ENCODE results near the gene MLLT3. TPM values are rescaled to one million over a fixed set of nuclear protein-coding genes. Genes with fewer than 3 reads are reported as not detected.

Gene MLLT3
- total RNA-seq, 1 donor from 2014 or later = 39.1 TPM

DNA sequence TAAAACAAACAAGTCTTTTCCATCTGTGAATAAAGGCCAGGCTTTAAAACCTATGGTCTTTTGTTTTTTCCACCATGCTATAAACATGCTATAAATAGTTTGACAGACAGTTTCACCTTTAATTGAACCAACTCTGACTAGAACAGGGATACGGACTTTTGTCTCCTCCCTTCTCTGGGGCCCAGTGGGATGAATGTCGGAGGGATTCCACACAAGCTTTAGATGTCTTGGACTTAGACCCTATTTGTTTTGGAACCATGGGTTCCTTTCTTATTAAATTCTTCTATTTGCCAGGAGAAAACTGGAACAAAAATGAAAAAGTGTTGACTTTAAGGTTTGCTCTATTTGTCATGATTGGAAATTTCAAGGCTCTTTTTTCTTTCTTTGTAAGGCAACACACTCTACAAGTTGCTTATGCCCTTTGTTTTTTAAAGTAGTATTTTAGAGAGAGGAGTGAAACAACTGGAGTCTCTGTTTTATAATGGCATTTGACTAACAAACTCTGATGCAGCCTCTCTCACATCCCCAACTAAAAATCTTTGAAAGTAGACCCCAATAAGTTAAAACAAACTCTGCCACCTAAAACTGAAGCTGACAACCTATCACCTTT lies 145.3 kb downstream of the MLLT3 start:
- peak; percentile 50 for DNase-seq (ENCODE audit: low spot score)
- no peak overlapping the region for H3K9ac ChIP-seq
- no peaks in the 10 kb centered on the region for H3F3A ChIP-seq (ENCODE audit: low read depth)
- no peaks in the 10 kb centered on the region for H3K27me3 ChIP-seq
- no peaks in the 10 kb centered on the region for H3K27me3 Mint-ChIP-seq (ENCODE audit: insufficient read depth, low read depth)
- no peaks in the 10 kb centered on the region for H4K20me1 ChIP-seq (ENCODE audit: low read depth)
- H3K4me1 Mint-ChIP-seq = peaks cover 21% of the 10 kb centered on the region
- H3K27ac ChIP-seq = no peak overlapping the region
- TF ChIP-seq, protein P1, sequence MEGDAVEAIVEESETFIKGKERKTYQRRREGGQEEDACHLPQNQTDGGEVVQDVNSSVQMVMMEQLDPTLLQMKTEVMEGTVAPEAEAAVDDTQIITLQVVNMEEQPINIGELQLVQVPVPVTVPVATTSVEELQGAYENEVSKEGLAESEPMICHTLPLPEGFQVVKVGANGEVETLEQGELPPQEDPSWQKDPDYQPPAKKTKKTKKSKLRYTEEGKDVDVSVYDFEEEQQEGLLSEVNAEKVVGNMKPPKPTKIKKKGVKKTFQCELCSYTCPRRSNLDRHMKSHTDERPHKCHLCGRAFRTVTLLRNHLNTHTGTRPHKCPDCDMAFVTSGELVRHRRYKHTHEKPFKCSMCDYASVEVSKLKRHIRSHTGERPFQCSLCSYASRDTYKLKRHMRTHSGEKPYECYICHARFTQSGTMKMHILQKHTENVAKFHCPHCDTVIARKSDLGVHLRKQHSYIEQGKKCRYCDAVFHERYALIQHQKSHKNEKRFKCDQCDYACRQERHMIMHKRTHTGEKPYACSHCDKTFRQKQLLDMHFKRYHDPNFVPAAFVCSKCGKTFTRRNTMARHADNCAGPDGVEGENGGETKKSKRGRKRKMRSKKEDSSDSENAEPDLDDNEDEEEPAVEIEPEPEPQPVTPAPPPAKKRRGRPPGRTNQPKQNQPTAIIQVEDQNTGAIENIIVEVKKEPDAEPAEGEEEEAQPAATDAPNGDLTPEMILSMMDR (IDR thresholded peaks at IDR 0.05) = no peak
- TF ChIP-seq EZH2 (IDR thresholded peaks at IDR 0.05) (no peak), EZH2phosphoT487 (IDR thresholded peaks at IDR 0.05) (no peak)
- H3K36me3 Mint-ChIP-seq = no peaks in the 10 kb centered on the region
- no peaks in the 10 kb centered on the region for H3K36me3 ChIP-seq
- H3K4me2 ChIP-seq = peak overlapping the region; percentile 14
- no peaks in the 10 kb centered on the region for H3K9me3 ChIP-seq (ENCODE audit: low read depth)
- H3K4me1 ChIP-seq = peaks cover 14% of the 10 kb centered on the region
- no peak overlapping the region for H3K27ac Mint-ChIP-seq
- no peaks in the 10 kb centered on the region for H3K79me2 ChIP-seq (ENCODE audit: low read depth)
- H3K4me3 ChIP-seq = no peak overlapping the region
- no peak overlapping the region for H3K4me3 Mint-ChIP-seq
- H3K9me3 Mint-ChIP-seq = no peaks in the 10 kb centered on the region
- H2AFZ ChIP-seq (replicated peaks) = no peak overlapping the region

DNA sequence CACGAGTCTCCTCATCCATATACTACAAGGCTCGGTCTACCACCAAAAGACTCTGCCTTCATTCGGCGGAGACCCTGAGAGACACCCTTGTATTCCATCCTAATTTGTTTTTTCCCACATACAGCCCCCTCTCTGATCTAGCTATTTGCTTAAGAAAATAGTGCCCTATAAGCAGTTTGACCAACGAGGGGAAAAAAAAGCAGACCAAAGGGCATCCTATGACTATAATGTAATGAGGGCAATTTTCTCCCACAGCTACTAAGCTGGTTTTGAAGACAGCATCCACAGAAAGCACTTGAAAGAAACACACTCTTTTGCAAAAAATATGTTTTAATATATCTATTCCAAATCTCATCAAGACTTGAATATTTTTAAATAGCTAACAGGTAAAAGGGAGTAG lies 147.8 kb downstream of the MLLT3 start:
- Mint-ChIP-seq H3K4me1 (peaks cover 26% of the 10 kb centered on the region), H3K27ac (no peak overlapping the region), H3K9me3 (no peaks in the 10 kb centered on the region), H3K27me3 (ENCODE audit: insufficient read depth, low read depth) (no peaks in the 10 kb centered on the region), H3K4me3 (no peak overlapping the region), H3K36me3 (no peaks in the 10 kb centered on the region)
- no peaks in the 10 kb centered on the region for H3K9me3 ChIP-seq (ENCODE audit: low read depth)
- no peak overlapping the region for H3K9ac ChIP-seq
- no peaks in the 10 kb centered on the region for H3F3A ChIP-seq (ENCODE audit: low read depth)
- H3K36me3 ChIP-seq = no peaks in the 10 kb centered on the region
- DNase-seq (ENCODE audit: low spot score) = no peak
- H2AFZ ChIP-seq (replicated peaks) = no peak overlapping the region
- H3K4me1 ChIP-seq = peaks cover 16% of the 10 kb centered on the region
- H3K79me2 ChIP-seq (ENCODE audit: low read depth) = no peaks in the 10 kb centered on the region
- no peak overlapping the region for H3K27ac ChIP-seq
- no peak overlapping the region for H3K4me2 ChIP-seq
- TF ChIP-seq EZH2phosphoT487 (IDR thresholded peaks at IDR 0.05) (no peak), EZH2 (IDR thresholded peaks at IDR 0.05) (no peak)
- TF ChIP-seq, protein P1 (IDR thresholded peaks at IDR 0.05) = no peak
- H3K4me3 ChIP-seq = no peak overlapping the region
- H4K20me1 ChIP-seq (ENCODE audit: low read depth) = no peaks in the 10 kb centered on the region
- H3K27me3 ChIP-seq = no peaks in the 10 kb centered on the region

DNA sequence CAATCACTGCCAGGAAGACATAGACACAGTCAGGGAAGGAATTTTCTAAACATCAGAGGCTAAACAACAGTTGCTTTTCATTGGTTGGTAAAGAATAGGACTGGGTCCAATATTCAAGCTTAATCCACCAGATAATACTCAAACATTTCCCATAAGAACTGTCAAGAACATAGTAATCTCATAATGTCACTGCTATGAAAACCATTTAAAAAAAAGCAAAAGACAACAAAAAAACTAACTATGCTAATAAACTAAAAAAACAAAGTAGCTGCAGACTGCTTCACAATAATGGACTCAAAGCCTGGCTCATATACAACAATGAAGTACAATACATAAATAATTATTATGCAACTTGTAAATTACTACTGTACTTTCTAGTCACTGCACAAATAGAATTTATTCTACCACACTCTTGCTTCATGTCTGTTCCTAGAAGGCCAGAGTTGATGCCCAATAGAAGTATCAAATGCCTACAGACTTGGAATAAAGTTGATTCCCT lies 148.7 kb downstream of the MLLT3 start:
- Histone ChIP-seq H4K20me1 (ENCODE audit: low read depth) (no peaks in the 10 kb centered on the region), H3K4me2 (no peak overlapping the region), H3K9ac (no peak overlapping the region), H3K79me2 (ENCODE audit: low read depth) (no peaks in the 10 kb centered on the region), H3K4me3 (no peak overlapping the region), H3K27ac (no peak overlapping the region), H3K4me1 (peaks cover 17% of the 10 kb centered on the region), H3K9me3 (ENCODE audit: low read depth) (no peaks in the 10 kb centered on the region), H2AFZ (replicated peaks) (no peak overlapping the region), H3K36me3 (no peaks in the 10 kb centered on the region), H3K27me3 (no peaks in the 10 kb centered on the region), H3F3A (ENCODE audit: low read depth) (no peaks in the 10 kb centered on the region)
- no peak for DNase-seq (ENCODE audit: low spot score)
- H3K4me3 Mint-ChIP-seq = no peak overlapping the region
- peaks cover 25% of the 10 kb centered on the region for H3K4me1 Mint-ChIP-seq
- no peak overlapping the region for H3K27ac Mint-ChIP-seq
- TF ChIP-seq, protein P1 (IDR thresholded peaks at IDR 0.05) = no peak
- TF ChIP-seq EZH2 (IDR thresholded peaks at IDR 0.05) (no peak), EZH2phosphoT487 (IDR thresholded peaks at IDR 0.05) (no peak)
- H3K9me3 Mint-ChIP-seq = no peaks in the 10 kb centered on the region
- H3K36me3 Mint-ChIP-seq = no peaks in the 10 kb centered on the region
- no peaks in the 10 kb centered on the region for H3K27me3 Mint-ChIP-seq (ENCODE audit: insufficient read depth, low read depth)
